A549 (cell line): Measurements from ENCODE around the gene TRA2B.

ENCODE experiments used
- CBX2 ChIP-seq: fragments of 200-600 bp; sonication (generic); IDR thresholded peaks from 2 replicates; pipeline ENCODE4 v1.6.1; 2016; ENCODE audit warnings: low read depth, mild to moderate bottlenecking, borderline replicate concordance
- CEBPB ChIP-seq, 2 experiments: fragments of >200 bp in 1 of 2; sonication (Bioruptor Twin) in 1 of 2; formaldehyde crosslinking in 1 of 2; IDR thresholded peaks; 2 replicates each; pipeline ENCODE4 v1.6.1; 2012 to 2016
- EHMT2 ChIP-seq: fragments of 200-600 bp; sonication (generic); IDR thresholded peaks from 2 replicates; pipeline ENCODE4 v1.6.1; 2016; ENCODE audit warnings: antibody characterized with exemption, low read depth, mild to moderate bottlenecking, moderate library complexity
- JUNB ChIP-seq: fragments of >200 bp; sonication (Bioruptor Twin); formaldehyde crosslinking; IDR thresholded peaks from 2 replicates; pipeline ENCODE4 v1.6.1; 2016
- KDM1A ChIP-seq: fragments of 200-600 bp; sonication (generic); IDR thresholded peaks from 2 replicates; pipeline ENCODE4 v1.6.1; 2016; ENCODE audit warnings: low read depth, mild to moderate bottlenecking
- SREBF2 ChIP-seq: fragments of 450-650 bp; IDR thresholded peaks from 2 replicates; pipeline ENCODE4 v1.6.1; 2014; ENCODE audit warnings: mild to moderate bottlenecking, moderate library complexity
- TF ChIP-seq, protein P1 (sequence below): fragments of >200 bp; sonication (Bioruptor Twin); formaldehyde crosslinking; IDR thresholded peaks from 2 replicates; pipeline ENCODE4 v1.6.1; 2016
- TF ChIP-seq, protein P2 (sequence below): fragments of >200 bp; sonication (Bioruptor Twin); formaldehyde crosslinking; IDR thresholded peaks from 3 replicates; pipeline ENCODE4 v1.5.1; 2016
- TF ChIP-seq, protein P3 (sequence below): IDR thresholded peaks from 2 replicates; pipeline ENCODE4 v1.6.1; 2012

DNA sequence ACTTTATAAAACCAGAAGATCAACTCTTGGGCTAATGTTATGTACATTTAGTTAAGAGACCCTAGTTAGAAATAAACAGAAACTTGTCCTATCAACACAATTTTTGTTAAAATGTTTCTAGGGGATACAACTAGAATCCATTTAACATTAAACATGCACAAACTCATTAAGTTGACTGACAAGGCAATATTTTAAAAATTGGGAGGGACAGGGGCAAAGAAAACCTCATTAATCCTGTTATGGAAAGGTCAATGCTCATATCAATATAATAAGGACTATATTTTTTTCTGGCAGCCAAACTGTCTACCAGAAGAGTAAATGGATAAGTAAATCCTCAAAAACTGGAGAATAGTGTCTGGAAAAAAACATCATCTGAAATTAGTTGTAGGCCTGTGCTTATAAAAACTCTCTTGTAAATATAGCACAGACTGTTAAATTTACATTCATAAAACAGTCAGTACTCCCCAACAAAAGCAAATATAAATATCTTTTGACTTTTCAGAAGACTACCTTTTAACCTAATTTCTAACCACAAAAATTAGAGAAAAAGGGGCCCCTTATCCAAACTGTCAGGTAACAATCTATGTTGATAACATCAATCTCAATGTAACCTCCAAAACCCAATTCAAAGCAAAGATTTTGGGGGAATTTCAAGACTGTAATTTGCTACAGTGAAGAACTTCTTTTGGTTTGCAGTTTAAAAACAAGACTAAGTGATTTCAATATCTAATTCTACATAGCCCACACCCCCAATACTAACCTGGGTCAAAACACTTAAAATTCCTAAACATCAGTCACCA lies 4.2 kb downstream of the TRA2B start:
- TF ChIP-seq, protein P1, sequence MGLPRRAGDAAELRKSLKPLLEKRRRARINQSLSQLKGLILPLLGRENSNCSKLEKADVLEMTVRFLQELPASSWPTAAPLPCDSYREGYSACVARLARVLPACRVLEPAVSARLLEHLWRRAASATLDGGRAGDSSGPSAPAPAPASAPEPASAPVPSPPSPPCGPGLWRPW, result no peak
- TF ChIP-seq SREBF2 (no peak), KDM1A (no peak), CBX2 (no peak), JUNB (no peak), CEBPB (IDR thresholded peaks at IDR 0.05) (no peak), EHMT2 (no peak)
- TF ChIP-seq, protein P2, sequence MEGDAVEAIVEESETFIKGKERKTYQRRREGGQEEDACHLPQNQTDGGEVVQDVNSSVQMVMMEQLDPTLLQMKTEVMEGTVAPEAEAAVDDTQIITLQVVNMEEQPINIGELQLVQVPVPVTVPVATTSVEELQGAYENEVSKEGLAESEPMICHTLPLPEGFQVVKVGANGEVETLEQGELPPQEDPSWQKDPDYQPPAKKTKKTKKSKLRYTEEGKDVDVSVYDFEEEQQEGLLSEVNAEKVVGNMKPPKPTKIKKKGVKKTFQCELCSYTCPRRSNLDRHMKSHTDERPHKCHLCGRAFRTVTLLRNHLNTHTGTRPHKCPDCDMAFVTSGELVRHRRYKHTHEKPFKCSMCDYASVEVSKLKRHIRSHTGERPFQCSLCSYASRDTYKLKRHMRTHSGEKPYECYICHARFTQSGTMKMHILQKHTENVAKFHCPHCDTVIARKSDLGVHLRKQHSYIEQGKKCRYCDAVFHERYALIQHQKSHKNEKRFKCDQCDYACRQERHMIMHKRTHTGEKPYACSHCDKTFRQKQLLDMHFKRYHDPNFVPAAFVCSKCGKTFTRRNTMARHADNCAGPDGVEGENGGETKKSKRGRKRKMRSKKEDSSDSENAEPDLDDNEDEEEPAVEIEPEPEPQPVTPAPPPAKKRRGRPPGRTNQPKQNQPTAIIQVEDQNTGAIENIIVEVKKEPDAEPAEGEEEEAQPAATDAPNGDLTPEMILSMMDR, result no peak
- TF ChIP-seq, protein P3, sequence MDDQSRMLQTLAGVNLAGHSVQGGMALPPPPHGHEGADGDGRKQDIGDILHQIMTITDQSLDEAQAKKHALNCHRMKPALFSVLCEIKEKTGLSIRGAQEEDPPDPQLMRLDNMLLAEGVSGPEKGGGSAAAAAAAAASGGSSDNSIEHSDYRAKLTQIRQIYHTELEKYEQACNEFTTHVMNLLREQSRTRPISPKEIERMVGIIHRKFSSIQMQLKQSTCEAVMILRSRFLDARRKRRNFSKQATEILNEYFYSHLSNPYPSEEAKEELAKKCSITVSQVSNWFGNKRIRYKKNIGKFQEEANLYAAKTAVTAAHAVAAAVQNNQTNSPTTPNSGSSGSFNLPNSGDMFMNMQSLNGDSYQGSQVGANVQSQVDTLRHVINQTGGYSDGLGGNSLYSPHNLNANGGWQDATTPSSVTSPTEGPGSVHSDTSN, result no peak
